GM08714 (cell line): ENCODE results near the gene CYFIP2.
"Not testable (repeated sequence)": the region's sequence is repeated elsewhere in the genome, so short reads cannot be mapped to it uniquely, and the experiment has no call there.

Source experiments
- H3K4me3 ChIP-seq: fragments of 200-500 bp; sonication (Bioruptor generic); 2 replicates; pipeline ENCODE4 v1.5.1; 2014; ENCODE audit warnings: mild to moderate bottlenecking, low read length, inconsistent platforms
- ZNF274 ChIP-seq: IDR thresholded peaks from 2 replicates; pipeline ENCODE4 v1.6.1; 2012; ENCODE audit warnings: mild to moderate bottlenecking, low read depth, low read length

Gene CYFIP2

GRCh38 chr5:157390133-157390532 is 124.2 kb downstream of the CYFIP2 start:
- TF ChIP-seq ZNF274: no peak

GRCh38 chr5:157390551-157391297 is 124.8 kb downstream of the CYFIP2 start:
- H3K4me3 ChIP-seq: no peak overlapping the region
- no peak for TF ChIP-seq ZNF274

More at GRCh38 chr5:157390133-157390532, 124.2 kb downstream of the CYFIP2 start:
- no peak overlapping the region for H3K4me3 ChIP-seq

- no peak for TF ChIP-seq ZNF274
- no peak overlapping the region for H3K4me3 ChIP-seq
These were observed 132.4 kb downstream of the CYFIP2 start for GRCh38 chr5:157398305-157398704.

- no peak for TF ChIP-seq ZNF274
- no peak overlapping the region for H3K4me3 ChIP-seq
These were observed 135.0 kb downstream of the CYFIP2 start for GRCh38 chr5:157400741-157401495.

GRCh38 chr5:157415838-157416237 is 149.9 kb downstream of the CYFIP2 start:
- no peak overlapping the region for H3K4me3 ChIP-seq
- TF ChIP-seq ZNF274: no peak

- not testable (repeated sequence) for H3K4me3 ChIP-seq
These were observed 153.6 kb downstream of the CYFIP2 start for GRCh38 chr5:157419521-157419920.

GRCh38 chr5:157429920-157430319 is 164.0 kb downstream of the CYFIP2 start:
- not testable (repeated sequence) for H3K4me3 ChIP-seq

- TF ChIP-seq ZNF274: no peak
- no peak overlapping the region for H3K4me3 ChIP-seq
These were observed 165.7 kb downstream of the CYFIP2 start for GRCh38 chr5:157431544-157432200.

- no peak for TF ChIP-seq ZNF274
- no peak overlapping the region for H3K4me3 ChIP-seq
These were observed 168.2 kb downstream of the CYFIP2 start for GRCh38 chr5:157434096-157434495.

- TF ChIP-seq ZNF274: no peak
These were observed 177.2 kb downstream of the CYFIP2 start for GRCh38 chr5:157443041-157443549.

GRCh38 chr5:157444224-157444623 is 178.3 kb downstream of the CYFIP2 start:
- H3K4me3 ChIP-seq: no peak overlapping the region
- TF ChIP-seq ZNF274: no peak

More at GRCh38 chr5:157443041-157443549, 177.2 kb downstream of the CYFIP2 start:
- no peak overlapping the region for H3K4me3 ChIP-seq
